NCI-H2081 treated with DMSO at 0.1 percent for 48 hours (cell line): Measurements from ENCODE around the gene SCAPER.

Experiments
- DNase-seq: peaks from one replicate; lab custom pipeline; 2025; lab: John Stamatoyannopoulos, UW

The SCAPER gene

DNA sequence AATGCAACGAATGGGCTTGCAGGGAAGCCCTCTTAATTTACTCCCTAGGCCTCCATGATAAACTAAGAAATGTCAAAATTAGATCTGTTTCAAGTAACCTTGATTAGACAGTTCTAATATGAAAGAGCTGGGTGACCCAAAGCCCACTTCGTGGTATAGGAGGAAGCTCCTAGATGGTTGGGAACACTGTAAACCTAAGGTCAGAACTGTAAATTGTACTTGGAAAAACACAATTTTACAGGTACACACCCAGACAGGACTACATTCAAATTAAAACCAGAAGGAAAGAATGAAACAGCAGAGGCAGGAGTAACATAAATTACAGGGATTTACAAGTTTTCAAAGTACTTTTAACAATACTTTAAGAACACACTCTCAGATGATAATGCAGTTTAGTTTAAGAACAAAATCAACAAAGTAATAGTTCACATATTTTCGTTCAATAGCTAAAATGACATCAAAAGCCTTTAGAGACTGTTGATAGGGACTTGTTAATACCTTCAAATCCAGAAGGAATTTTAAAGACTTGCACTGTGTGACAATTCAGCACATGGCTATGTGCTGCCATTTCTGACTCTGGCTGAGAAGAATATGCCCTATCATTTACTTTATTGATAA lies 550.2 kb downstream of the SCAPER start:
- DNase-seq, result no peak

DNA sequence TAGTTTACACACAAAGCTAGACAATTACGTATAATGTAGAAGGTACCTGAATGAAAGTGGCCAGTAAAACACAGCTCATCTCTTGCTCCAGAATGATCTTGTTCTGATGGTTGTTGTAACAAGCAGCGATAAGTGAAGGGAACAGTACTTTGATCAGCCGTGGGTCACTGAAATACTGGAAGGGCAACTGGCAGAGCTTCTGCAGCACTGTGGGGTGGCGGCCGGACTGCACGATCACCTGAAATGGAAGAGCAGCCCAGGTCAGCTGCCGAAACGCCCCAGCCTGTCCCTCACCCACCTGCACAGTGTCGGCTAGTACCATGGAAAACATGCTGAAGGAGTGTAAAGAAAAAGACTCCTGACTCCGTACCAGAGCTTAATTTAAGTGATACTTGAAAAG lies 551.2 kb downstream of the SCAPER start:
- DNase-seq, result no peak

DNA sequence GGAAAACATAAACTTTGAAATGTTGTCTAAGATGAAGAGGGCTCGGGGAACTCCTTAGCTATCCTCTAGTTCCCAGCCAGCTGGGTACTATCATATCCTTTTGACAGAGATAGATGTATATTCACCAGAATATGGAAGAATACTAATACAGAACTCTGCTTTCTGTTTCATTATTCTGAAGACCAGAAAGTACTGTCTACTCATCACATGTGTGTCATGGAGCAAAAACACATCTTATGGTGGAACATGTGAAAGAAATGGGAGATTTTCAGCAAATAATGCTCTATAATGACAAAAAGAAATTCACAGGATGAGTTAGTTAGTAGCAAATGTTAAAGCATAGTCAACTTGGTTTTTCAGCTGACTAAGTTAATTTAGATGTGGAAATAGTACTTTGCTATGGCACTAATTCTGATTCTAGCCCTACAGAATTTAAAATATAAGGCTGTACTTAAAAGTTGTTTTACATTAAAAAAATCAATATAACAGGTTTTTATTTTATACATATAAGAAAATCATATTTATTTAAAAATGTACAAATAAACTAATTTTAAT lies 552.0 kb downstream of the SCAPER start:
- DNase-seq, result no peak

DNA sequence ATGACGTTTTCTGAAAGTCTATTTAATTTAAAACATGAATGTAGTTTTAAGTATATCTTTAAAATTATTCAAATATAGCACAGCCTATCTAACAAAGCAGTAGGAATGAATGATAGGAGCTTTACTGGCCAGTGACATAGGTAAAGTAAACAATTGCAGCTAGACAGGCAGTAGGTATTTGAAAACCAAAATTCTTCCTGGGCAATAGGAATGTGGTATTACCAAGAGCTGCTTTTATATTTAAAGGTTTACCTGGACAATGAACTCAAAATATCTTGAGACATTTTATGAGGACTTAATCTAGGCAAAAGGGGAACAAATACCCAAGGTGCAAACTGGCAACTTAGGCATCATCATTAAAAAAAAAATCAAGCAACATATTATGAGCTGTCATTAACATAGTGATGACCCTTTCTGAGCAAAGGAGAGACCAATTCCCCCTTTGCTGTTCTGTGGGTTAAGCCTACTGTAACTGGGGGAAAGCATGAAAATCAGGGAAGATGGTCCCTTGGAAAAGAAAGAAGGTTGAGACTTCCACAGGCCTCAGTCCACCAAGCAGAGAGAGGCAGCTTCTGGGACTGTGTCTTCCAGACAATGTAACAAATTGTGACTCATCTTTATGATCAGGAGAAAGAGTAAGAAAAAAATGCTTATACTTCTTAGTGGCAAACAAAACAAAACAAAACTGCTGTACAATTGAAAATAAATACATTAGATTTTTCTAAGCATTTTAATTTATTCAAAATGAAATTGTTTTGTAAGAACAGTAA lies 555.7 kb downstream of the SCAPER start:
- DNase-seq, result no peak

DNA sequence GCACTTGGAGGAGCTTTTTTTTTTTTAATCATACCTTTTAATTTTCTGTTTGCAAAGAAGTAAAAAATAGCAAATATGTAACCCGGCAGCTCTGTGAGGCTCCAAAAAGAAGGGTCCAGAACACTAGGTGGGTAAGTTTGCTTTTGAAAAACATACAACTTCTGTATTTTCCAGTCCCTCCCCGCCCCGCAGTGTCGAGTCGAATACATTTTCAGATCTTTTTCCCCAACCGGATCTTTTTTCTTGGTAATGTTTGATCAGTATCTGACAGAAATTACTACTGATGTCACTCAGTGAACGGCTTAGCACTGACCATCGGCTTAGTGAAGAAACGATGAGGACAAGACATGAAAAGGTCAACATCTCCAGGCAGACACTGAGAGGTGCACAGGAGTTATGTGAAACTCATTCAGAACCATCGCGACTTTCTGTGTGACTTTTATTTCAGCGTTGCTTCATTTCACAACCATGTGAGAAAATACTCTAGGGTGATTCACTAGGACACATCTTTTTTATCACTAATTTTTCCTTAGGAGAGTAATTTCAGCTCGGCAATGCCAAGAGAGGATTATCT lies 557.6 kb downstream of the SCAPER start:
- no peak for DNase-seq

DNA sequence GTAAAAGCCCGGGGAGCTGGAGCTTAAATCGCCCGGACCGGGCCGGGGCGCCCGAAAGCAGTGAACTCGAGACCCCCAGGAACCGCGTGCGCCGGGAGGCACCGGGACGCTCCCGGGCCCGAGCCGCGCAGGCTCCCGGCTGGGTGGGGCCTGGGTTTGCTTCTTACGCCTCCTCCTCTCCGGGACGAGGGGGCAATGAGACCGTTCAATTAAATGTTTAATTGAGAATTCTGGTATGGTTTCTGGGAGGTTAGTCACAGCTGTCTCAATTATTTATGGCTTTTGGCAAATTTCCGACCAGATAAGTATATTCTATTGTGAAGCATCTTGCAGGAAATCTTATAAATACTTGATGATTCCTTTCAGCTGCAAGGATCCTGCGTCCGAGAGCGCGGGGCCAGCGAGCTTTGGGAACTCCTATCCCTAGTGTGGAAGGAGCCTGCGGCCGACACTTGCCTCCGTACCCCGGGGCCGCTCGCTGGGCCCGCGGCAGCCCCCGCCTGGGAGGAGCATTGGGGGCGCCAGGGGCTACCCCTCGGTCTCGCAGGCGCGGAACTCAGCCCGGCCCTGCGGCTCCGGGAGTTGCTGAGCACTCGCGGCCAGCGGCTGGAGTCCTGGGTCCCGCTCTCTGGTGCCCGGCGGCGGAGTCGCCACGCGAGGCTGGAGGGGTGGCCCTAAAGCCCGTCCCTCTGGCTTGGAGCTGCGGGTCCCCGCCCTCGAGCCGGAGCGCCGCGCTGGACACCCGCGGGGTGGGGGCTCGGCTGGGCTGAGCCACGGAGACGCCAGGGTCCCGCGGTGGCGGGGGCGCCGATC lies 558.3 kb downstream of the SCAPER start:
- DNase-seq, result no peak

DNA sequence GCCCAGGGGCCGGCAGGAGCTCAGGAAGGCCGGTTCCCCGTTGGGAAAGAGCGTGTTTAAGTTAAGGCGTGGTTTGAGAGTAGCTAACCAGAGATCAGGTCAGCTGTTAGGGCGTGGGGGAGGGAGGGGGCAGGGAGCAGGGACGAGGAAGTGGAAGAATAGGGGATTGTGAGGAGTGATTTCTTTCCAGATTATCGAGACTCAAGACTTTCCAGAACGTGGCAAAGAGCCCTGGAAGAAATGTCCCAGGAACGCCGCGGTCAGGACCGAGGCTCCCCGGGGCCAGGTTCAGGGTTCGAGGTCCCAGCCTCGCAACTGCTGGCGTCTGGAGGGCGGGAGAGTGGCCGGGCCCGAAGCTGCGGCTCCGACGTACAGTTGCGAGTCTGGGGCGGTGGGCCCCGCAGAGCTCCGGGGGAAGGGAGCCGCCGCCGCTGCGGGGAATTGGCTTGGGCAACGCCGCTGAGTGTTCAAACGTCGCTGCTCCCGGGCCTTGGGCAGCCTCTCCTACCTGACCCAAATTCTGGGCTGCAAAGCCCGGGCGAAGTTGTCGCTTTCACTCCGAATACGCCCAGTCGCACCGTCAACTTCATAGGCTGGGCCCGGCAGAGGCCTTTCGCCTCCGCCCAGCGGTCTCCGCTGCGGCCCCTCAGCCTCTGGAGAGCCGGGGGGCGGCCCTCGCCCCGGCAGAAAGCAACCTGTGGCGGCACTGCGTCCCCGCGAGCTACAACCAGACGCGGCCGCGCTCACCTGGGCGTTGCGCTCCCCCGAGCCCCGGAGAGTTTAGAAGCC lies 559.1 kb downstream of the SCAPER start:
- DNase-seq, result no peak

DNA sequence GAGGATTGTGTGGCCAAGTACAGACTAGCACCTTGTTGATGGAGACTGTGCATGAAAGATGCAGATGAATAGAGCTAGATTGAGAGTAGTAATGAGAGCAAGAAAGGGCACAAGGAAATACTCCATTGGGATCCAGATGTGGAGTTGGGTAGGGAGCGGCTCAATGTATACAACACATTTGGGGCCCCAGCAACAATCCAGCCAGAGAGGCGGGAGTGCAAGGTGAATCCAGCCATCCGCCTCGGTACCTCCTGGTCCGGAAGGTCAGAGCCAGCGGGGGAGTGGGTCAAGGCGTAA lies 559.6 kb downstream of the SCAPER start:
- no peak for DNase-seq

DNA sequence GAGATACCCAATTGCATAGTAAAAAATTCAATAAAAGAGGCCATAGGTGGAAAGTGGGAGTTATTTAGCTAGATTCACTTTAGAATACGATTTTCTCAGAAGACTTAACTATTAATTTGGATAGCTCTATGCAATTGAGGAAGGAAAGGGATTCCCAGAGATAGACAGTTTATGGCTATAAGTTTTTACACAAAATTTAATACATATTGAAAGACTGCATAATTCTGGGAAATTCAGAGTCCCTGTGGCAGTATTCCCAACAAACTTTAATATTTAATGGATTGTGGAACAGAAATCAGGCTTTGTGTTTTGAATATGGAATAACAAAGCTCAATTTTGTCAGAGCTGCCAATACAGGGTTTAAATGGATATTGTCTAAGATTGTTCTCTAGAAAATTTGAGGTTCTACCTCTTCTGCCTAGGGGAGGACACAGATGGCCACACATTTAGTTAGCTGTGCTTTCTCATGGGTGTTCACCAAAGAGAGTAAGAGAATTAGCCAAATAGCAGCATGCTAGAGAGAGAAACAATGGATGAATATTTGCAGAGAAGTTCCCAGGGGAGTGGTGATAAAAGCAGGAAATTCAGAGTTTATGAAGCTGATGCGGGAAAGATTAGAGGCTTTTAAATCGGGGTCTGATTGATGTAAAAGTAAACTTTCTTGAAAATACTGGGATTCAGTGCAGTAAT lies 560.1 kb downstream of the SCAPER start:
- DNase-seq, result no peak

DNA sequence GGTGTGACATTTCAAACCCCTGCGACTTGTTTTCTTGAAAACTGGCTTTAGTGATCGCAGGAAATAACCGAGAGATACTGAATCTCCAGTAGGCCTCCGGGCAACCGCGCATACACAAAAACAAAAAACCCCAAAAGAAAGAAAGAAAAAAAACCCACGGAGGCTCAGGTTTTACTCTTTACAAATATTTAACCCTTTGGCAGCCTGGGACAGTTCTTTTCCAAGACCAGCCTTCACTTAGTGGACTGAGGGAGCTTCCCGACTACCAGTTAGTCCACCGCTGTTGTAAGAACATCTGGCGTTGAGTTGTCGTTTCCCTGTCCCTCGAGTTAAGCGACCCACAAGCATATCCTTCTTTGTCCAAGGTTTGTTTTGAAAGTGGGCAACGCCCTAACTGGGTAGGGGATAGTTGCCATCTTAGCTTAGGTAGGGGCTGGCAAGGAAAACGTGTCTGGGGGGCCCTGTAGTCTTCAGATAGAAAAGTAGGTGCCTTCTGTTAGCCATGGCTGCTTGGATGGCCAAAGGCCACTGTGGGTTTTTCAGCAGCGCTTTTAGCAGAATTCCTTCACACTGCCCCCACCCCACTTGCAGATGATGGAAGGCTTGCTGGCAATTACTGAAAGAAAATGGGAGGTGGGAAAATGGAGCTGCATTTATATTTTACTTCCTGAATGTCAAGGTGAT lies 561.7 kb downstream of the SCAPER start:
- DNase-seq, result no peak

DNA sequence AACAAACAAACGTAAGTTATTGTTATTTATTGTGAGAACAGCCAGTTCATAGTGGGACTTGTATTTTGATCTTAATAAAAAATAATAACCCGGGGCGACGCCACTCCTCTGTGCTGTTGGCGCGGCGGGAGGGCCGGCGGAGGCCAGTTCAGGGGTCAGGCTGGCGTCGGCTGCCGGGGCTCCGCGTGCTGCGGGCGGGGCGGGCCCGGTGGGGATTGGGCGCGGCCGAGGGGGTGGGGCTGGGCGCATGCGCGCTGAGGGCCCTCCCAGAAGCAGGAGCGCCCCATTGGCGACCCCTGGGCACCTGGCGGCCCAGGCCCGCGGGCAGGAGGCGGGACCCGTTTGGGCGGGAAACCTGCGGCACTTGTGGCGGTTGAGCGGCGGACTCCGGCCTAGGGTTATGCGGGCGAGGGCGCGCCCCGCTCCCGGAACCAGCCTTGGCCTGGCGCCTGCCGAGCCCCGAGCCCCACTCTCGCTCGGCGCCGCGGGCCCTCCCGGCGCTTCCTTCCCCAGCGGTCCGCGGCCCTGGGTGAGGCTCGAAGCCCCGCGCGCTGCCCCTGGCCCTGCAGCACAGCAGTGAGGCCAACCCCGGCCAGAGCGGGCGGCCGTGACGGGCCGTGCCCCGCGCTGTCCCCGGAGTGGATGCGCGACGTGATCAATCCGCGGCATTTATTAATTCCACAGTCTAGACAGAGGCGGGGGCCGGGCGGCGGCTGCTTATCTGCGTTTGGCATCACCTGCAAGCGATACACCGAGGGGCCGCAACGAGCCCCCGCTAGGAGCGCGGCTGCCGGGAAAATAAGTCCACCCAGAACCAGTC lies 562.5 kb downstream of the SCAPER start:
- DNase-seq, result no peak

DNA sequence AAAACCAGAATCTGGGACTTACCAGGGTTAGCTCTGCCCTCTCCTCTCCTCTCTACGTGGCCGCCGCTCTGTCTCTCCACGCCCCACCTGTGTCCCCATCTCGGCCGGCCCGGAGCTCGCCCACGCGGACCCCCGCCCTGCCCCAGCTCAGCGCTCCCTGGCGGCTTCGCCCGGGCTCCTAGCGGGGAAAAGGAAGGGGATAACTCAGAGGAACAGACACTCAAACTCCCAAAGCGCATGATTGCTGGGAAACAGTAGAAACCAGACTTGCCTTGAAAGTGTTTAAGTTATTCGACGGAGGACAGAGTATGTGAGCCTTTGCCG lies 563.1 kb downstream of the SCAPER start:
- no peak for DNase-seq

DNA sequence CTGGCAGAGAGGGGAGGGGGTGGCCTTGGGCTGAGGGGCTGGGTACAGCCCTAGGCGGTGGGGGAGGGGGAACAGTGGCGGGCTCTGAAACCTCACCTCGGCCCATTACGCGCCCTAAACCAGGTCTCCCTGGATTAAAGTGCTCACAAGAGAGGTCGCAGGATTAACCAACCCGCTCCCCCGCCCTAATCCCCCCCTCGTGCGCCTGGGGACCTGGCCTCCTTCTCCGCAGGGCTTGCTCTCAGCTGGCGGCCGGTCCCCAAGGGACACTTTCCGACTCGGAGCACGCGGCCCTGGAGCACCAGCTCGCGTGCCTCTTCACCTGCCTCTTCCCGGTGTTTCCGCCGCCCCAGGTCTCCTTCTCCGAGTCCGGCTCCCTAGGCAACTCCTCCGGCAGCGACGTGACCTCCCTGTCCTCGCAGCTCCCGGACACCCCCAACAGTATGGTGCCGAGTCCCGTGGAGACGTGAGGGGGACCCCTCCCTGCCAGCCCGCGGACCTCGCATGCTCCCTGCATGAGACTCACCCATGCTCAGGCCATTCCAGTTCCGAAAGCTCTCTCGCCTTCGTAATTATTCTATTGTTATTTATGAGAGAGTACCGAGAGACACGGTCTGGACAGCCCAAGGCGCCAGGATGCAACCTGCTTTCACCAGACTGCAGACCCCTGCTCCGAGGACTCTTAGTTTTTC lies 563.6 kb downstream of the SCAPER start:
- no peak for DNase-seq

DNA sequence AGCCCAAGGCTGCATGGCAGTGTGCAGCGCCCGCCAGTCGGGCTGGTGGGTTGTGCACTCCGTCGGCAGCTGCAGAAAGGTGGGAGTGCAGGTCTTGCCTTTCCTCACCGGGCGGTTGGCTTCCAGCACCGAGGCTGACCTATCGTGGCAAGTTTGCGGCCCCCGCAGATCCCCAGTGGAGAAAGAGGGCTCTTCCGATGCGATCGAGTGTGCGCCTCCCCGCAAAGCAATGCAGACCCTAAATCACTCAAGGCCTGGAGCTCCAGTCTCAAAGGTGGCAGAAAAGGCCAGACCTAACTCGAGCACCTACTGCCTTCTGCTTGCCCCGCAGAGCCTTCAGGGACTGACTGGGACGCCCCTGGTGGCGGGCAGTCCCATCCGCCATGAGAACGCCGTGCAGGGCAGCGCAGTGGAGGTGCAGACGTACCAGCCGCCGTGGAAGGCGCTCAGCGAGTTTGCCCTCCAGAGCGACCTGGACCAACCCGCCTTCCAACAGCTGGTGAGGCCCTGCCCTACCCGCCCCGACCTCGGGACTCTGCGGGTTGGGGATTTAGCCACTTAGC lies 564.3 kb downstream of the SCAPER start:
- no peak for DNase-seq

DNA sequence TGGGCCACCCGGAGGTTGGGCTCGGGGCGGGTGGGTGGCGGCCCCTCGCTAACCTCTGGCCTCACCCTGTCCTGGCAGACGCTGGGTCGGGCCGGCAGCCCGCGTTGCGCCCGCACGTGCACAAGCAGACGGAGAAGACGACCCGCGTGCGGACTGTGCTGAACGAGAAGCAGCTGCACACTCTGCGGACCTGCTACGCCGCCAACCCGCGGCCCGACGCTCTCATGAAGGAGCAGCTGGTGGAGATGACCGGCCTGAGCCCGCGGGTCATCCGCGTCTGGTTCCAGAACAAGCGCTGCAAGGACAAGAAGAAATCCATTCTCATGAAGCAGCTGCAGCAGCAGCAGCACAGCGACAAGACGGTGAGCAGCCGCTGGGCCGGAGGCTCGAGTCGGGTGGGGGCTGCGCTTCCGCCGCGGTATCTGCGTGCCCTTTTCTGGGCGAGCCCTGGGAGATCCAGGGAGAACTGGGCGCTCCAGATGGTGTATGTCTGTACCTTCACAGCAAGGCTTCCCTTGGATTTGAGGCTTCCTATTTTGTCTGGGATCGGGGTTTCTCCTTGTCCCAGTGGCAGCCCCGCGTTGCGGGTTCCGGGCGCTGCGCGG lies 564.8 kb downstream of the SCAPER start:
- DNase-seq, result no peak

DNA sequence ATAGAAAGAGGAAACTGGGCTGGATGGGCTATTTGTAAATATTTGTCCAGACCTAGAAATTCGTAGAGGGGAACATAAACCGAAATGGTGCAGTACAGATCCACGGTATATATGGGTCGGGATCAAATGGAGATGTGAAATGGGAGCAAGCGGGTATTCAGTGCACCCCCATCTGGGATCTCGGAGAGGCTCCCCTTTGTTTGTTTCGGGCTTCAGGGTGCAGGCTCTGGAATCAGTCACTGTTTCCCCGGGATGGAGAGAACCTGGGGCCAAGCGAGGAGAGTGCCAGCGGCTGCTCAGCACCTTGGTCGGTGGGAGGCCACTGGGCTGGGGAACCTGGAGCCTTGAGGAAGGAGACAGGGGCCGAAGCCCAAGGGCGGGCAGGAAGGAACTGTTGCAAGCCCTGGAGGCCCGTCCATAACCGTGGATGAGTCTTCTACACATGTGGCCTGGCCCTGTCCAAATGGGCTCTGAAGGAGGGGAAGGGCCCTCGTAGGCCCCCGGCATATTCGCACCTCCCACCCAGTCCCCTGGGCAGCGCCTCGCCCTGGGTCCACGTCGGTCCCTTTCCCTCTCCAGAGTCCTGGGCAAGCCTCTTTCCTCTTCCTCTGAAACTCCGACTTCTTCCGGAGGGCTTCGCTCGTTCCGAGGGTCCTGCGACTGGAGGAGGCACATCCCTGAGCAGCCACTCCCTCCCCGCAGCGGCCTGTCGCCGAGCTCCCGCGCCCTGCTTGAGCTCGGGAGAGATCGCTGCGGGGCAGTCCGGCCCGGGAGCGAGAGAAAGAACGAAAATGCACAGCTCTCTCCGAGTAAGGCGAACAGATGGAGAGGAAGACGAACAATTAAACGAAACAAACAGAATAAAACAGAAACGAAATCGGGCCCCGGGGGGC lies 565.6 kb downstream of the SCAPER start:
- no peak for DNase-seq
